Measurements from ENCODE around the gene ZBTB42.

DNA sequence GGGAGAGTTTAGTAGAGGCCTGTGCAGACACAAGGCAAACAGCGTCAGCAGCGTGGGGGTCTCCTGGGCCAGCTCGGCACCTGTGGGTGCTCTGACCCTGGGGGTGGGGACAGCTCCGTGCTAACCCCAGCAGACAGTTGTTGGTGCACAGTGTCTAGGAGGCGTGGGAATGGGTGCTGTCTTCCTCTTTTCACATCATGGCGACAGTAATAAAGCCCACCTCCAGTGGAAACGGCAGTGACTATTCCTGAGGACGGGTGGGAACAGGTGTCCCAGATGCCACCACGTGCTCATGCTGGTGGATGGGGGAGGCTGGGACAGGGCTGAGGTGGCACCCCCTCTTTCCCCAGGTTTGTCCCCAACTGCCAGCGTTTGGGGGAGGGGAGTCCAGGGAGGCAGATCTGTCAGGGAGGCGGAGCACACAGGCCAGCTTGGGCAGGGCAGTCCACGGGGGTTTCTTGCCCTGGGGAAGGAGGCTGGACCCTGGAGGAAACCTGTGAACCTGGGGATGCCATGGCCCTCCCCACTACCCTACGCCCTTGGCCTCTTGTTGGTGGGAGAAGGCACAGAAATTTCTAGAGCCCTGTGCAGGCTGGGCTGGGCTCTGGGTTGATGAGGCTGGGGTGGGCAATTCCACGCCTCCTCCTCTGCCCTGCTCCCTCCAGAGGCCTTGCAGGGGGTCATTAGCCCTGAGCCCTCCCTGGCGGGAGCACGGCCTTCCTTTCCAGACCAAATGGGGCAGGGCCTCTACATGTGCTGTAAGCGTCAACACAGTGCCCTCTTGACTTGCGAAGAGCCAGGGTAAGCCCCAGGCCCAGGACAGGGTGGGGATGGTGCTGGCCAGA is 3.8 kb downstream of the ZBTB42 start:
- TF ChIP-seq, protein P1, sequence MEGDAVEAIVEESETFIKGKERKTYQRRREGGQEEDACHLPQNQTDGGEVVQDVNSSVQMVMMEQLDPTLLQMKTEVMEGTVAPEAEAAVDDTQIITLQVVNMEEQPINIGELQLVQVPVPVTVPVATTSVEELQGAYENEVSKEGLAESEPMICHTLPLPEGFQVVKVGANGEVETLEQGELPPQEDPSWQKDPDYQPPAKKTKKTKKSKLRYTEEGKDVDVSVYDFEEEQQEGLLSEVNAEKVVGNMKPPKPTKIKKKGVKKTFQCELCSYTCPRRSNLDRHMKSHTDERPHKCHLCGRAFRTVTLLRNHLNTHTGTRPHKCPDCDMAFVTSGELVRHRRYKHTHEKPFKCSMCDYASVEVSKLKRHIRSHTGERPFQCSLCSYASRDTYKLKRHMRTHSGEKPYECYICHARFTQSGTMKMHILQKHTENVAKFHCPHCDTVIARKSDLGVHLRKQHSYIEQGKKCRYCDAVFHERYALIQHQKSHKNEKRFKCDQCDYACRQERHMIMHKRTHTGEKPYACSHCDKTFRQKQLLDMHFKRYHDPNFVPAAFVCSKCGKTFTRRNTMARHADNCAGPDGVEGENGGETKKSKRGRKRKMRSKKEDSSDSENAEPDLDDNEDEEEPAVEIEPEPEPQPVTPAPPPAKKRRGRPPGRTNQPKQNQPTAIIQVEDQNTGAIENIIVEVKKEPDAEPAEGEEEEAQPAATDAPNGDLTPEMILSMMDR (IDR thresholded peaks at IDR 0.05; ENCODE audit: insufficient read depth, low read depth, low read length), result no peak
- no peak for TF ChIP-seq EZH2 (IDR thresholded peaks at IDR 0.05; ENCODE audit: insufficient read depth, low read length)

Measured in astrocyte (in vitro differentiated cells and primary cell).